ENCODE measurements around the gene SLC24A5. TPM values are rescaled to one million over a fixed set of nuclear protein-coding genes. Genes with fewer than 3 reads are reported as not detected.

SLC24A5 gene
- not detected for total RNA-seq

DNA sequence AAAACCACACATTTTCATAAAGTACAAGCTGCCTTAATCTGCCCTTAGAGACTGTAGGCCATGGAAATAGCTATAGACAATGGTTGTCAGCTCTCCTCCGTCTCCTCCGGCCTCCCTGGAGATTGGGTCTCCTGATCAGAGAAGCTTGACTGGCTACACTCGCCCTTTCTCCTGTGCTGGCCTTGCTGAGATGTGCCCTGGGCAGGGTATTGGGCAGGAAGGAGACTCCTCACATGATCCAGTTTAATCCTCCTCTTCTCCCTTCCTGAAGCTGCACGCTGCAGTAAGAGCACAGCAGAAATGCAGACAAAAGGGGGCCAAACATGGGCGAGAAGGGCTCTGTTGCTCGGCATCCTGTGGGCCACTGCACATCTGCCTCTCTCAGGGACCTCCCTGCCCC is at the start of gene SLC24A5:
TSS of gene SLC24A5 (plus strand) at position 246 of the 400 bp plus-strand sequence. CDS start at position 301, 55 bp downstream.
- TF ChIP-seq, protein P1, sequence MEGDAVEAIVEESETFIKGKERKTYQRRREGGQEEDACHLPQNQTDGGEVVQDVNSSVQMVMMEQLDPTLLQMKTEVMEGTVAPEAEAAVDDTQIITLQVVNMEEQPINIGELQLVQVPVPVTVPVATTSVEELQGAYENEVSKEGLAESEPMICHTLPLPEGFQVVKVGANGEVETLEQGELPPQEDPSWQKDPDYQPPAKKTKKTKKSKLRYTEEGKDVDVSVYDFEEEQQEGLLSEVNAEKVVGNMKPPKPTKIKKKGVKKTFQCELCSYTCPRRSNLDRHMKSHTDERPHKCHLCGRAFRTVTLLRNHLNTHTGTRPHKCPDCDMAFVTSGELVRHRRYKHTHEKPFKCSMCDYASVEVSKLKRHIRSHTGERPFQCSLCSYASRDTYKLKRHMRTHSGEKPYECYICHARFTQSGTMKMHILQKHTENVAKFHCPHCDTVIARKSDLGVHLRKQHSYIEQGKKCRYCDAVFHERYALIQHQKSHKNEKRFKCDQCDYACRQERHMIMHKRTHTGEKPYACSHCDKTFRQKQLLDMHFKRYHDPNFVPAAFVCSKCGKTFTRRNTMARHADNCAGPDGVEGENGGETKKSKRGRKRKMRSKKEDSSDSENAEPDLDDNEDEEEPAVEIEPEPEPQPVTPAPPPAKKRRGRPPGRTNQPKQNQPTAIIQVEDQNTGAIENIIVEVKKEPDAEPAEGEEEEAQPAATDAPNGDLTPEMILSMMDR (IDR thresholded peaks at IDR 0.05; ENCODE audit: low read depth) = no peak

DNA sequence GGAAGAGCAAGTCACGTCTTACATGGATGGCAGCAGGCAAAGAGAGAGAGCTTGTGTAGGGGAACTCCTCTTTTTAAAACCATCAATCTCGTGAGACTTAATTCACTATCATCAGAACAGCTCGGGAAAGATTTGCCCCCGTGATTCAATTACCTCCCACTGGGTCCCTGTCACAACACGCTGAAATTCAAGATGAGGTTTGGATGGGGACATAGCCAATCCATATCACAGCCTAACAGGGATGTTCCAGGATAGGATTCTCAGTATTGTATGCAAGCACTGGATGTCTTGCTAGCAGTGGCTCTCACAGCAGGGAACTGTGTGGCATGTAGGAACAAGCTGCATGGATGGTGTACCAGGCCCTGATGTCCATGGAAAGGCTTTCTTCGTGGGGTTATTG is 47.8 kb upstream of the SLC24A5 start:
- TF ChIP-seq, protein P1 (IDR thresholded peaks at IDR 0.05; ENCODE audit: low read depth) = no peak

DNA sequence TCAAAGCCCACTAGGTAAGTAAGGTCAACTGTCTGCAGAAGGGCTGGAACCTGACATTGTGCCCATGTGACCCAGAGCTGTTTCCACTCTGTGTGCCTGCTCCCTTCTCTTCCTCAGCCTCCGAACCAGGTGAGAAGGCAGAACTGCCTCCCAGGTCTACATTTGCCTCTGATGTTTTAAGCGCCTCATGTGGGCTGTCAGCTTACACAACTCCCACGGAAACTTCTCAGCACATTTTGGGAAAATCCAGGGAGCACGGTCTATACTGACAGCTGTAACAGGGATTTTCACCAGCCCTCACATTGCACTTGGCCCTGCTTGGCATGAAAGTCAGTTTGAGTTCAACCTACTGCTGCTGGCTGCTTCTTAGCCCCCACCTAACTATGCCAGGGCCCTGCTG is 46.9 kb upstream of the SLC24A5 start:
- TF ChIP-seq, protein P1 (IDR thresholded peaks at IDR 0.05; ENCODE audit: low read depth) = no peak

GRCh38 chr15:48076454-48076853 is 44.3 kb upstream of the SLC24A5 start:
- TF ChIP-seq, protein P1 (IDR thresholded peaks at IDR 0.05; ENCODE audit: low read depth) = no peak

- TF ChIP-seq, protein P1 (IDR thresholded peaks at IDR 0.05; ENCODE audit: low read depth) = no peak
Observed at GRCh38 chr15:48077616-48078184, 43.1 kb upstream of the SLC24A5 start.

GRCh38 chr15:48084759-48085590 is 35.8 kb upstream of the SLC24A5 start:
- TF ChIP-seq, protein P1 (IDR thresholded peaks at IDR 0.05; ENCODE audit: low read depth) = no peak

GRCh38 chr15:48085591-48085930 is 35.2 kb upstream of the SLC24A5 start:
- TF ChIP-seq, protein P1 (IDR thresholded peaks at IDR 0.05; ENCODE audit: low read depth) = no peak
